Renal pelvis (tissue), 4 donors: ENCODE results near the gene LRR1. TPM values are rescaled to one million over a fixed set of nuclear protein-coding genes. Genes with fewer than 3 reads are reported as not detected.
"Not testable (repeated sequence)": the region's sequence is repeated elsewhere in the genome, so short reads cannot be mapped to it uniquely, and the experiment has no call there.

Experiments
- DNase-seq: peaks from one replicate; pipeline ENCODE4 v3.0.0-alpha.2; 2013
- polyA plus RNA-seq, 3 donors: library from polyadenylated mRNA; unstranded; fragments of 120-200 nt; gene quantifications; one replicate each; pipeline ENCODE4 v1.2.1, GENCODE V29; 2013; ENCODE audit not compliant: insufficient read length in 3 of 3

The LRR1 gene
- polyA plus RNA-seq, 3 donors, result 11.9 to 12.6 (median 12.5) TPM

DNA sequence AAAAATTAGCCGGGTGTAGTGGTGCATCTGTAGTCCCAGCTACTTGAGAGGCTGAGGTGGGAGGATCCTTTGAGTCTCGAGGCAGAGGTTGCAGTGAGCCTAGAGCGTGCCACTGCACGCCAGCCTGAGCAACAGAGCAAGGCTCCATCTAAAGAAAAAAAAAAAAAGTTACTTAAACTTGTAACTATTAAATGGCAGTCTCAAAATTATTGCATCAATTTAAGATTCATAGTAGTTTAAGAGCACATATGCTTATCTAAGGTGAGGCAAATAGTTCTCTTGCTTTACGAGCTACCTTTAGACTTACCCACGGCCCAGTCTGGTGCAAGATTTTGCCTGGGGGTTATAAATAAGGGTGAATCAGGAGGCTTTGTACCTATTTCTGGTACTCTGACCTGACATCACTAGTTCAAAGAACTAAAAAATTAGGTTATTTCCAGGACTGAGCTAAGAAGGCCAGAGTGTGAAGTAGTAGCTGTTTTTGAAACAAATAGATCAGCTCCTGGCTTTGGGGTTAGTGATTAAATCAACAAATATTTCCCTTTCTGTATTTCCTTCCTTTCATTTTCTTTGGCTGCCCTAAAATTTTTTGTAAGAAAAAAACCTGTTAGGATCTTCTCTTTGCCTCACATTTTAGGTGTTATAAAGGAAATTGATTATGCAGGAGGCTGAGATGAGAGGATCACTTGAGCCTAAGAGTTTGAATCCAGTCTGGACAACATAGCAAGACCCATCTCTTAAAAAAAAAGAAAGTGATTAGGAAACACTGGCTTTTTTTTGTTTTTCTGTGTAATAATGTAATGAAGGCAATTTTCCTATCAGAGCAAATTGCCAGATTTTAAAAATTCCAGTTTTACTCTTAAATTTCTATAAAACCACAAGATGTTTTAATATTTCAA is 25.4 kb downstream of the LRR1 start:
- DNase-seq, result no peak

DNA sequence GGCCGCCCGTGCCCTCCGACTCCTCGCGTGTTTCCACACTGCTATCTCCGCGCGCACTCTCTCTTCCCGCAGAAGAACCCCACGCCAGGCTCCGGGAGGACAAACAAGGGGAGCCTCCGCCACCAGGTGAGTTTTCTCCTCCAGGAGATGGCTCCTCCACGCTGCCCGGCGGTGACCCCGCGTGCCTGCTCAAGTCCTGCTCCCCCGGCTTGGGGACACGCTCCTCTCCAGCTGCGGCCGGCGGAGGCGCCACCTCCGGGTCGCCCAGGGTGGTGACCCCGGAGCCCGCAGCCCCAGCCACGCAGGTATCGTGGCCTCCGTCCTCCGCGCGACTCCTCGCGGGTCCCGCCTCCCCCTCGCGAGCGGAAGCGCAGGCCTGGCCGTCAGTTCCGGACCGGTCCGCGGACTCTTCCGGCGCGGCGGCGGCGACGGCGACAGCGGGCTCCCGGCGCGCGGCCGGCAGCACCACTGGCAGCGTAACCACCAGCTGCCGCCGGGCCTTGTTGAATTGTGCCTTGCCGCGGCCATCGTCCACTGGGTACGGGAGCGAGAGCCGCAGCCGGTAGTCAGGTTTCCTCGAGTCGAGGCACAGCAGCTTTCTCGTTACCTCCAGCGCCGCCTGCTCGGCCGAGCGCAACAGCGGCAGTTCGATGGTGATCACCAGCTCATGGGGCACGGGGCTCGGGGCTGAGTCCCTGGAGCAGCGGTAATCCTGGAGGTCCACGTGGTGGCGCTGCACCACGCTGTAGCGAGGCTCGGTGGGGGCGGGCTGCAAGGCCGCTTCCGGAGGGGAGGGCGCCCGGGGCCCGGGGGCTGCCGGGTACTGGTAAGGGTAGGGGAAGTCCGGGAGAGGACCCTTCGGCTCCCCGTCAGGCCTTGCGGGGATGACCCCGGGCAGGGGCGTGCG is 35.2 kb downstream of the LRR1 start:
- peak; percentile 96 for DNase-seq

DNA sequence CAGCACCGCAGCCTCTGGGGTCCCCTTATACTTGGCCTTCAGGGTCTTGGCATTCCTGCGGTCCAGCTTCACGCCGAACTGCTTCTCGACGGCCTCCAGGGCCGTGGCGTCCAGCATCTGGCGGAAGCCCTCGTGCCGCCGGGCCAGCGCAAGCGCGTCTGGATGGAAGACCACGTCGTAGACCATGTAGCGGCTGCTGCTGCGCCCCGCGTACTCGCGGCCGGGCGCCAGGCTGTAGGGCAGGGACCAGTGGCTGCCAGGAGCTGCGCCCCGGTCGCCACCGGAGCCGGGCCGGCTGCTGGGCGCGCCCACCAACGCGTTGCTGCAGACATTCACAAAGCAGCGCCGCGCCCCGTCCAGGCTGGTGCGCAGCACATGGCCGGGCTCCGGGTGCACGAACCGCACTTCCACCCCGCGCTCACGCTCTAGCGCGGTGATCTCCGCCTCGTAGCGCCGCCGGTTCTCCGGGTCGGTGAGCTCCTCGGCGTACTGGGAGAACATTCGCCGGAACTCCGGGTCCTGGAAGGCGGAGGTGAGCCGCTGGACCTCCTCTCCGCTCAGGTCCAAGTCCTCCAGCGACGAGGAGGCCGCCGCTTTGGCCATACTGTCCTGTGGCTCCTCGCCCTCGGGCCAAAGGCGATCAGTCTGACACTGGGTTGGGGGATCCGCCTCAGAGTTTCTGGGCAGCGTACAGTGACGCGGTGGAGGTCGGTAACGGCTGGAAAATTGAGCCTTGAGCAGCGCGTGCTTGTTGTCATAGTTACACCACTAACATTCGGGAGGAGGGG is 36.0 kb downstream of the LRR1 start, which contains the start of gene DNAAF2:
TSS of gene DNAAF2 (minus strand) at position 698 of the 788 bp plus-strand sequence. CDS start at position 603, 95 bp downstream.
- peak; percentile 88 for DNase-seq

DNA sequence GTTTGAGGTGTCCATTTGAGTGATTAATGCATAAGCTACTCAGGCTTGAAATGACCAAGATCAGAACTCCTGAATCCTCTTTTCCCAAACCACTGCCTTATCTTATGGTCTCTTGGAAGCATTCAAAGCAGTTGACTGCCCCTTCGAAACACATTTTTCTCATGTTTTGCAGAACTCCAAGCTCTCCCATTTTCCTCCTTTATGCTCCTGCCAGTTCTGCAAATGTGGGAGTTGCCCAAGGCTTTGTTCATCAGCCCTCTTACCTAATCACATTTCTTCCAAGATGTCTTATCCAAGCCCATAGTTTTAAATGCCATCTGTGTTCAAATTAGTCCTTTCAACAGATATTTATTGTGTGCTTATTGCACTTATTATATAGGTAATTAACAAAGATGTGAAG is 38.1 kb downstream of the LRR1 start:
- DNase-seq, result no peak

DNA sequence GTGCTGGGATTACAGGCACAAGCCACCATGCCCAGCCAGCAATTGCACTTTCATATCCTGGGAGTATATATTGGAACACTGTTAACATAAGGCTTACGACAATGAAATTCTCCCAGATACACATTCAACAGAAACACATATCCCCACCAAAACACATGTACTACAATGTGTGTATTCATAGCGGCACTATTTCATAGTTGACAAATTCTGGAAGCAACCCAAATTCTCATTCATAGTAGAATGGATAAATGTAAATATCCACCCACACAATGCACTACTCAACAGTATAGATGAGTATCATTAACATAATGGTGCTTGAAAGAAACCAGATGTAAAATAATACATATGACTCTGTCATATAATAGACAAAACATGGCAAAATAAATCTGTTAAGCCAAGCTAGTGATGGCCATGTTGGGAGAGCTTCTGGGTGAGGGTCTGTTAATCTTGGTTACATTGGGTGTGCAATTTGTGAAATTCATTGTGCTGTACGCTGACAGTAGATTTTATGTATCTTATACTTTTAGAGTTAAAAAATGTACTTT is 38.9 kb downstream of the LRR1 start:
- DNase-seq, result no peak

DNA sequence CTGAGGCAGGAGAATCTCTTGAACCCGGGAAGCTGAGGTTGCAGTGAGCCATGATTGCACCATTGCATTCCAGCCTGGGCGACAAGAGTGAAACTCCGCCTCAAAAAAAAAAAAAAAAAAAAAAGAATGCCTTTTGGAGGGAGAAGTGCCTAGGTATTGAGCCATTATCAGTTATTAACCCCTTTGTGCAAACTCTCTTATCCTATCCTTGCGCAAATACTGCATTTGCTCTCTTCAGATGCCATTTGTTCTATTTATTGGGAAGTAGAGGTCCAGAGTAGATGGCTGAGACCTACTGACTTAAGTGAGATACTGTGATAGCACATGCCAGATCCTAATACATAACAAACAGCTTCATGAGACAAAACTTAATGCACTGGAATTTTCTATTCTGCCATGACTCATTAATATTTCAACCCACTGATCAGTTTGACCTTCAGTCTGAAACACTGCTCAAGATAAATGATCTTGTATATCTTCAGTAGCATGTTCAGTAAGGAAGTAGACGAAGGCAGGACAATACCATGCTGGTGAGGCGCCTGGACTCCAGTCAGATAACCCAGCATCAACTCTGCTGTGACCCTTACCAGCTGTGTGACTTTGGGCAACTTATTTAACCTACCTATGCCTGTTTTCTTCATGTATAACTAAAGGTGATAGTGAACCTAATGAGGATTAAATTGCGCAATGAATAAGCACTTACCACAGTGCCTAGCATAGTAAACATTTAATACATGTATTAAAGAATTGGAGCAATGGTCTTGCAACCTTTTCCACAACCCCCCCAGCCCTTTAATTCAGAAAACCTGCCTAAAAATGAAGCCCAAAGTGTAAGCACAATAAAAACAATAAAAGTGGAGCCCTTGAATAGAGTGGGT is 42.0 kb downstream of the LRR1 start:
- no peak for DNase-seq

DNA sequence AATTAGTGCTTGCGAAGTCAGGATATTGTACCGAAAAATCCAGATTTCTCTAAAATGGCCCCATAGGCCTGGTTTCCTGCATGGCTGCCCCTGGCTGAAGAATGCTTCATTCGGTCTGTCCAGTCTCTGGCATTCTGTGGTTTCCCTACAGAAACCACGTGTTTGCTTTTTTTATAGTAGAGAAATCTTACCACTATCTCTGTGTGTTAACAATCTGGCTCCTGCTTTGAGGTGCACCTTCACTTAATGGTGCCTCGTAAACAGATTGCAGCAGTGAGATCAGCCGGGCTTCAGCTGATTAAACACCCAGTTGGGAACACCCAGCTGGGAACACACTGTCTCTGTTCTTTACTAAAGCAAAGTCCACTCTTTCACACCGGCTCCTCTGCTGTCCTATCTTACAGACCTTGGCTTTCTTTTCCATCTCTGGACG is 43.0 kb downstream of the LRR1 start:
- DNase-seq, result no peak

DNA sequence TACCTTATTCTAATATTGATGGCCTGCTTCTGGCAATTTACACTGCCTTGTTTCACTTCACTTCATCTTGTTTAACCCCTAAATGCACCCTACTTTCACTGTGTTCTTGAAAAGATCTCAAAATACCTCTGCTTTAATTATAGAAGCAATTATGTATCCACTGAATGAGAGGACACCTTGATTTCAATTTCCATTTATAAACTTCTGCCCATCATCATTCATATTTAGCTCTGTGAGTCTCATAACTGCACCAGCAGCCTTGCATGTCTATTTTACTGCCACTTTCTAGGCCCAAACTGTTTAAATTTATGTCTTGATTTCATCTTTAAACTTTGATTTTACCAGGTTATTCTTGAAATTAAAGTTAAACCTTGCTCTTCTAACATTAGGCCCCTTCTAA is 43.4 kb downstream of the LRR1 start:
- no peak for DNase-seq

DNA sequence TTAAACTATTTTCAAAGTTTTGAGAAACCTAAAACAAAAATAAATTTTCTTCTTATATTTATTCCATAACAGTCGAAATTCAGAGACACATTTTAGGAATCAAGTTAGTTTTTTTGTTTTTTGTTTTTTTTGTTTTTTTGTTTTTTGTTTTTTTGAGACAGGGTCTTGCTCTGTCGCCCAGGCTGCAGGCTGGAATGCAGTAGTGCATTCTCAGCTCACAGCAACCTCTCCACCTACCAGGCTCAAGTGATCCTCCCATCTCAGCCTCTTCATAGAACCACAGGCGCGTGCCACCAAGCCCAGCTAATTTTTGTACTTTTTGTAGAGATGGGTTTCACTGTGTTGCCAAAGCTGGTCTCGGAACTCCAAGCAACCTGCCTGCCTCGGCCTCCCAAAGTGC is 54.8 kb downstream of the LRR1 start:
- no peak for DNase-seq

DNA sequence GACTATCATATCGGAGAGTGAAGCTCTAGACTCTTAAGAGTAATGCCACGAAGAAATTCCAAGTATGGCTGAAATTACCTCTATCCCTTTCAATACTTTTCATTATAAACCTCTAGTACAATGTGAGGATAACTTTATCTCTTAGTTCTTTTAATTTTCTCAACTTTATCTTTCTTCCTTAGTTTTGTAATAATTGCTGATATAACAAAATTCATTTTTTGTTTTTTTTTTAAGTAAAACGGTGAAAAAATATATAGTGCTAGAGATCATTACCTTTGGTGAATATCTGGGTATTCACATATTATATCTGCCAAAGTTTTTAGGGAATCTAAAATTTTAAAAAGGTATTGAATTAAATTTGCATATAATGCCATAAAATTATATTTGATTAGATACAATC is 55.8 kb downstream of the LRR1 start:
- DNase-seq, result no peak

DNA sequence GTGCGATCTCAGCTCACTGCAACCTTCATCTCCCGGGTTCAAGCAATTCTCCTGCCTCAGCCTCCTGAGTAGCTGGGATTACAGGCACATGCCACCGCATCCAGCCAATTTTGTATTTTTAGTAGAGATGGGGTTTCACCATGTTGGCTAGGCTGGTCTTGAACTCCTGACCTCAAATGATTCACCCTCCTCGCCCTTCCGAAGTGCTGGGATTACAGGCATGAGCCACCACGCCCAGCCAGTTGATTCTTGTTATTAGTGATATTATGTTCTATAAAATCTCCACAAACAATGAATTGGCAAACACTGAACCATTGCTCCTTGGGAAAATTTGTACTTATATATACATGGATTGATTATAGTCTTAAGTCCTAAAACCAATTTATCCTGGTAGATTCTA is 58.8 kb downstream of the LRR1 start:
- DNase-seq, result not testable (repeated sequence)

DNA sequence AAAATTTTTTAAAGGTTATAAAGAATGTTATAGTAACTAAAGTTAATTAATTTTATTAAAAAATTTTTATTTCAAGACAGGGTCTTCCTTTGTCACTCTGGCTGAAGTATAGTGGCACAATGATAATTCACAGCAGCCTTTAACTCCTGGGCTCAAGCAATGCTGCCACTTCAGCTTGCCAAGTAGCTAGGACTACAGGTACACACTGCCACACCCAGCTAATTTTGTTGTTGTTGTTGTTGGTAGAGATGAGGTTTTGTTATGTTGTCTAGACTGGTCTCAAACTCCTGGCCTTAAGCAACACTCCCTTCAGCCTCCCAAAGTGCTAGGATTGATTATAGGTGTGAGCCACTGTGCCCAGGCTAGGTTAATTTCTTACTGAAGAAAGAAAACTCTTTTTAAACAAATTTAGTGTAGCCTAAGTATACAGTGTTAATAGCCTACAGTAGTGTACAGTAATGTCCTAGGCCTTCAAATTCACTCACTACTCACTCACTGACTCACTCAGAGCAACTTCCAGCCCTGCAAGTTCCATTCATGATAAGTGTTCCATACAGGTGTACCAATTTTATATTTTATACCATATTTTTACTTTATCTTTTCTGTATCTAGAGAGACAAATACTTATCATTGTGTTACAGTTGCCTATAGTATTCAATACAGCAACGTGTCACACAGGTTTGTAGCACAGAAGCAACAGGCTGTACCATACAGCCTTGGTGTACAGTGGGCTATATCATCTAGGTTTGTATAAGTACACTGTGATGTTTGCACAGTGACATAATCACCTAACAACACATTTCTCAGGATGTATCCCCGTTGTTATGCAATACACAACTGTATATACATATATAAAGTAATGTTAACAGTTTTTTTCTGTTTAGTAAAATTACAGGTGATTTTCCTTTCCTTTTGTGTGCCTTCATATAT is 61.1 kb downstream of the LRR1 start:
- no peak for DNase-seq

Other genes starting within 250 kb of the LRR1 start
- 1,000 to 10,000 TPM; 1,386 to 1,734 (median 1,660) TPM for gene RPS29, start 12.6 kb upstream of the LRR1 start, polyA plus RNA-seq
- 100 to 1,000 TPM; 177 to 251 (median 211) TPM for gene RPL36AL, start 21.7 kb downstream of the LRR1 start, polyA plus RNA-seq
- 10 to 100 TPM; 17.4 to 29.3 (median 20.6) TPM for gene MGAT2, start 21.9 kb downstream of the LRR1 start, polyA plus RNA-seq
- 10 to 100 TPM; 16.3 to 17.4 (median 16.4) TPM for gene DNAAF2, start 36.3 kb downstream of the LRR1 start, polyA plus RNA-seq
- gene POLE2, start 89.3 kb downstream of the LRR1 start, polyA plus RNA-seq, result 10 to 100 TPM; 12.9 to 23.7 (median 23.4) TPM
- 1 to 10 TPM; 3.5 to 6.2 (median 5.0) TPM for gene KLHDC1, start 94.2 kb downstream of the LRR1 start, polyA plus RNA-seq
- gene KLHDC2, start 169.2 kb downstream of the LRR1 start, polyA plus RNA-seq, result 100 to 1,000 TPM; 130 to 158 (median 151) TPM